Body of pancreas (tissue), 4 donors: ENCODE results near the gene ABHD6.

ENCODE experiments used
- POLR2A ChIP-seq, 3 donors: fragments of 450-650 bp; IDR thresholded peaks; one replicate each; pipeline ENCODE4 v1.6.1; 2016; ENCODE audit warnings: antibody characterized with exemption in 3 of 3, mild to moderate bottlenecking in 2 of 3
- TF ChIP-seq, protein P1 (sequence below), 7 experiments: fragments of 450-650 bp in 4 of 7; fragments of 200-600 bp in 3 of 7; sonication (generic) in 3 of 7; IDR thresholded peaks; one replicate each; pipeline ENCODE4 v1.5.1; 2016 to 2019; ENCODE audit warnings: antibody characterized with exemption in 7 of 7

DNA sequence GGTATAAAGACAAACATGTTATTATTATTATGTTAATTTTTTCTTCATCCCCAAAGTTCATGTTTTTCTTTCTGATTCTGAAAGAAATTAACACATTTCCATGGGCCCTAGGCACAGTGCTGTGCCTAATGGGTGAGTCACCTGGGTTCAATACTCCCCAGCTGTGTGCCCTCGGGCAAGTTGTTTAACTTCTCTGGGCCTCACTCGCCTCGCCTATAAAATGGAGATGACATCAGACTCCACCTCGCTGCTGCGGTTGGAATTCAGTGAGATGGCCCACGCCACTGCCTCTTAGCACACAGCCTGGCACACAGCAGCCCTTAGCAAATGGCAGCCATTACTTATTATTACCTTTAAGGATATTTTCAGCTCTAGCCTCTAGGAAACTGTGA is 49.4 kb upstream of the ABHD6 start:
- TF ChIP-seq, protein P1, sequence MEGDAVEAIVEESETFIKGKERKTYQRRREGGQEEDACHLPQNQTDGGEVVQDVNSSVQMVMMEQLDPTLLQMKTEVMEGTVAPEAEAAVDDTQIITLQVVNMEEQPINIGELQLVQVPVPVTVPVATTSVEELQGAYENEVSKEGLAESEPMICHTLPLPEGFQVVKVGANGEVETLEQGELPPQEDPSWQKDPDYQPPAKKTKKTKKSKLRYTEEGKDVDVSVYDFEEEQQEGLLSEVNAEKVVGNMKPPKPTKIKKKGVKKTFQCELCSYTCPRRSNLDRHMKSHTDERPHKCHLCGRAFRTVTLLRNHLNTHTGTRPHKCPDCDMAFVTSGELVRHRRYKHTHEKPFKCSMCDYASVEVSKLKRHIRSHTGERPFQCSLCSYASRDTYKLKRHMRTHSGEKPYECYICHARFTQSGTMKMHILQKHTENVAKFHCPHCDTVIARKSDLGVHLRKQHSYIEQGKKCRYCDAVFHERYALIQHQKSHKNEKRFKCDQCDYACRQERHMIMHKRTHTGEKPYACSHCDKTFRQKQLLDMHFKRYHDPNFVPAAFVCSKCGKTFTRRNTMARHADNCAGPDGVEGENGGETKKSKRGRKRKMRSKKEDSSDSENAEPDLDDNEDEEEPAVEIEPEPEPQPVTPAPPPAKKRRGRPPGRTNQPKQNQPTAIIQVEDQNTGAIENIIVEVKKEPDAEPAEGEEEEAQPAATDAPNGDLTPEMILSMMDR (IDR thresholded peaks at IDR 0.05): no peak
- no peak for TF ChIP-seq POLR2A (IDR thresholded peaks at IDR 0.05)
